HEK293T (cell line): ENCODE data around the gene RPS28.

ENCODE experiments used
- CTCF ChIA-PET: fragments of 350-600 bp; formaldehyde crosslinking; extraction: SDS; loops from one replicate; lab custom pipeline; 2021; ENCODE audit warnings: antibody characterized with exemption, inconsistent platforms; lab: Yijun Ruan, JAX
- POLR2A ChIA-PET: fragments of 350-600 bp; formaldehyde crosslinking; extraction: SDS; loops from one replicate; lab custom pipeline; 2020; ENCODE audit warnings: antibody characterized with exemption, inconsistent platforms; lab: Yijun Ruan, JAX
- DNase-seq: peaks from one replicate; pipeline ENCODE4 v3.0.0; 2012; ENCODE audit warnings: mixed read lengths; ENCODE audit errors: extremely low spot score
- ARNT ChIP-seq: fragments of 450-650 bp; IDR thresholded peaks from 2 replicates; pipeline ENCODE4 v1.6.1; 2017; ENCODE audit warnings: mild to moderate bottlenecking
- BHLHE40 ChIP-seq: fragments of 450-650 bp; IDR thresholded peaks from 2 replicates; pipeline ENCODE4 v1.6.1; 2016; ENCODE audit warnings: mild to moderate bottlenecking, moderate library complexity, borderline replicate concordance
- CTBP1 ChIP-seq: fragments of 450-650 bp; IDR thresholded peaks from 2 replicates; pipeline ENCODE4 v1.6.1; 2016; ENCODE audit warnings: borderline replicate concordance
- ELF4 ChIP-seq: fragments of 450-650 bp; IDR thresholded peaks from 2 replicates; pipeline ENCODE4 v1.6.1; 2017; ENCODE audit warnings: antibody characterized with exemption
- FOXA1 ChIP-seq: fragments of 450-650 bp; IDR thresholded peaks from 2 replicates; pipeline ENCODE4 v1.6.1; 2016; ENCODE audit warnings: mild to moderate bottlenecking
- FOXK2 ChIP-seq: fragments of 450-650 bp; IDR thresholded peaks from 2 replicates; pipeline ENCODE4 v1.6.1; 2016; ENCODE audit warnings: mild to moderate bottlenecking
- FOXM1 ChIP-seq: fragments of 450-650 bp; IDR thresholded peaks from 2 replicates; pipeline ENCODE4 v1.6.1; 2017; ENCODE audit warnings: mild to moderate bottlenecking, borderline replicate concordance
- HDGF ChIP-seq: fragments of 450-650 bp; IDR thresholded peaks from 2 replicates; pipeline ENCODE4 v1.6.1; 2017; ENCODE audit warnings: antibody characterized with exemption, borderline replicate concordance
- L3MBTL2 ChIP-seq: fragments of 450-650 bp; conservative IDR thresholded peaks from 2 replicates; pipeline ENCODE4 v1.6.1; 2016; ENCODE audit warnings: mild to moderate bottlenecking
- LEF1 ChIP-seq: fragments of 450-650 bp; IDR thresholded peaks from 2 replicates; pipeline ENCODE4 v1.6.1; 2017; ENCODE audit warnings: mild to moderate bottlenecking, borderline replicate concordance
- NFRKB ChIP-seq: fragments of 450-650 bp; IDR thresholded peaks from 2 replicates; pipeline ENCODE4 v1.6.1; 2016; ENCODE audit warnings: mild to moderate bottlenecking, moderate library complexity
- PKNOX1 ChIP-seq: fragments of 450-650 bp; IDR thresholded peaks from 2 replicates; pipeline ENCODE4 v1.6.1; 2016
- SP1 ChIP-seq: fragments of 450-650 bp; IDR thresholded peaks from 2 replicates; pipeline ENCODE4 v1.6.1; 2017
- SUZ12 ChIP-seq: fragments of 450-650 bp; IDR thresholded peaks from 2 replicates; pipeline ENCODE4 v1.6.1; 2016; ENCODE audit warnings: mild to moderate bottlenecking
- TARDBP ChIP-seq: fragments of 450-650 bp; IDR thresholded peaks from 2 replicates; pipeline ENCODE4 v1.6.1; 2016
- ZNF384 ChIP-seq: fragments of 450-650 bp; IDR thresholded peaks from 2 replicates; pipeline ENCODE4 v1.6.1; 2016

The RPS28 gene

GRCh38 chr19:8321986-8322637 is 816 bp downstream of the RPS28 start:
- CTCF ChIA-PET, result no interaction called here
- no peak for TF ChIP-seq FOXM1
- TF ChIP-seq FOXA1, result no peak
- TF ChIP-seq LEF1, result no peak
- TF ChIP-seq TARDBP, result no peak

GRCh38 chr19:8322638-8322997 is 1.3 kb downstream of the RPS28 start:
- CTCF ChIA-PET, result interaction anchor here (0.5 kb wide), 1 partner anchor 25 kb away, joined by 3 read pairs; no protein-coding TSS in a partner anchor
- no peak for DNase-seq

More at GRCh38 chr19:8321986-8322637, 816 bp downstream of the RPS28 start:
- POLR2A ChIA-PET, result interaction anchor here (1.0 to 4.2 kb wide), 7 partner anchors 12 to 378 kb away, joined by 3 to 30 read pairs (median 4); partner anchors contain the start of gene TIMM44
- DNase-seq, result no peak

GRCh38 chr19:8323781-8324185 is 2.5 kb downstream of the RPS28 start:
- DNase-seq, result no peak
- ChIA-PET POLR2A (interaction anchor here (0.9 to 4.2 kb wide), 5 partner anchors 11 to 190 kb away, joined by 3 to 30 read pairs (median 3); partner anchors contain the start of genes RAB11B and ZNF414), CTCF (interaction anchor here (0.6 kb wide), 1 partner anchor 69 kb away, joined by 3 read pairs; no protein-coding TSS in a partner anchor)
- no peak for TF ChIP-seq FOXM1
- TF ChIP-seq ZNF384, result no peak
- no peak for TF ChIP-seq SUZ12

More at GRCh38 chr19:8322638-8322997, 1.3 kb downstream of the RPS28 start:
- POLR2A ChIA-PET, result interaction anchor here (1.6 to 4.2 kb wide), 3 partner anchors 13 to 29 kb away, joined by 4 to 30 read pairs (median 9); no protein-coding TSS in a partner anchor
- TF ChIP-seq L3MBTL2, result no peak
- no peak for TF ChIP-seq ARNT
- TF ChIP-seq CTBP1, result no peak
- no peak for TF ChIP-seq SP1
- TF ChIP-seq ELF4, result no peak
- TF ChIP-seq FOXM1, result no peak
- TF ChIP-seq HDGF, result no peak
- no peak for TF ChIP-seq SUZ12
- TF ChIP-seq NFRKB, result no peak
- no peak for TF ChIP-seq LEF1
- no peak for TF ChIP-seq TARDBP

- POLR2A ChIA-PET, result interaction anchor here (0.9 to 4.2 kb wide), 4 partner anchors 11 to 189 kb away, joined by 3 to 30 read pairs (median 3); partner anchors contain the start of genes RAB11B and ZNF414
- TF ChIP-seq PKNOX1 (no peak), SUZ12 (no peak), HDGF (no peak), NFRKB (no peak), SP1 (no peak), TARDBP (no peak), ZNF384 (no peak), L3MBTL2 (no peak), FOXA1 (no peak), LEF1 (no peak), CTBP1 (no peak), FOXK2 (no peak), ARNT (no peak), ELF4 (no peak), BHLHE40 (no peak), FOXM1 (no peak)
- CTCF ChIA-PET, result interaction anchor here (0.6 kb wide), 1 partner anchor 68 kb away, joined by 3 read pairs; no protein-coding TSS in a partner anchor
- DNase-seq, result no peak
These were observed 3.1 kb downstream of the RPS28 start for GRCh38 chr19:8324186-8325050.

GRCh38 chr19:8325454-8325853 is 4.2 kb downstream of the RPS28 start:
- ChIA-PET POLR2A (no interaction called here), CTCF (no interaction called here)
- DNase-seq, result no peak
- TF ChIP-seq ELF4, result no peak
- no peak for TF ChIP-seq L3MBTL2
- no peak for TF ChIP-seq SUZ12
- TF ChIP-seq ZNF384, result no peak
- TF ChIP-seq FOXM1, result no peak
- no peak for TF ChIP-seq FOXK2
- no peak for TF ChIP-seq BHLHE40
- TF ChIP-seq ARNT, result no peak
- no peak for TF ChIP-seq HDGF

GRCh38 chr19:8329996-8330395 is 8.7 kb downstream of the RPS28 start:
- TF ChIP-seq PKNOX1 (no peak), ARNT (no peak), NFRKB (no peak), SUZ12 (no peak), FOXK2 (no peak), HDGF (no peak), CTBP1 (no peak), SP1 (no peak), ELF4 (no peak), LEF1 (no peak), TARDBP (no peak), L3MBTL2 (no peak), BHLHE40 (no peak), FOXM1 (no peak), ZNF384 (no peak), FOXA1 (no peak)
- ChIA-PET POLR2A (no interaction called here), CTCF (no interaction called here)

More at GRCh38 chr19:8329996-8330395, 8.7 kb downstream of the RPS28 start:
- no peak for DNase-seq
